SW480 (cell line): Measurements from ENCODE around the gene UVRAG.

Experiments
- DNase-seq: peaks from one replicate; pipeline ENCODE4 v3.0.0-alpha.2; 2016; ENCODE audit warnings: low spot score

UVRAG gene

DNA sequence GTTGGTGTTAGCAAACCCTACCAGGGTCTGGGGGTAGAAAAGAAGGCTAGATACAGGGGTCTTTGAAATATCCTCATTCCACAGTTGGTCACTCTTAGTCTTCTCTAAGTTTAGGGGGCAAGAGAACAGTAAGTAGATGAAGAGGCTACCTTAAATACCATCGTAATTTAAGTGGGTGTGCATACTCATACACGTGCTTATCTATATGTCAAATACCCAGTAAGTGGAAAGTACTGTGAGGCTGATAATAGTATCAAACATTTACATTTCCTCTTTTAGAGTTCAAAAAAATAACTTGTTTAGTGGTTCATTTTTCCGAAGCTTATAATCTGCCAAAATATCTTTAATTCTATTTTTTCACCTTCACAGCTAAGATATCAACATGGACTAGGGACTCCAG, 300.5 kb downstream of the UVRAG start:
- no peak for DNase-seq

DNA sequence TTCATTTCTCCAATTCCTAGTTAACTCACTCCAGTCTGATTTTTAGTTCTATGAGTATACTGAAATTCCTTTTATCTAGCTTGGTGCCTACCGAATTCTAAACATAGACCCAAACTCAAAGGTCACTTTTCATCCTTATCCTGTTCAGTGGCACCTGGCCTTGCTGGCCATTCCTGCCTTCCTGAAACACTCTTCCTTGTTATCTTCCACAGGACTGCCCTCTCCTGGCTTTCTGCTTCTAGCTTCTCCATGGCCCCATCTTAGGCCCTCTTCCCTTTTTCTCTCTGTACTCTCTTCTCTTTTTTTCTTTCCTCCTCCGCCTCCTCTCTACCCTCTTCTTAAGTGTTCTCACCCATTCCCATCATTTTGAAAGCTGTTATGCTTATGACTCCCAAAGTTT, 304.0 kb downstream of the UVRAG start:
- DNase-seq: no peak

DNA sequence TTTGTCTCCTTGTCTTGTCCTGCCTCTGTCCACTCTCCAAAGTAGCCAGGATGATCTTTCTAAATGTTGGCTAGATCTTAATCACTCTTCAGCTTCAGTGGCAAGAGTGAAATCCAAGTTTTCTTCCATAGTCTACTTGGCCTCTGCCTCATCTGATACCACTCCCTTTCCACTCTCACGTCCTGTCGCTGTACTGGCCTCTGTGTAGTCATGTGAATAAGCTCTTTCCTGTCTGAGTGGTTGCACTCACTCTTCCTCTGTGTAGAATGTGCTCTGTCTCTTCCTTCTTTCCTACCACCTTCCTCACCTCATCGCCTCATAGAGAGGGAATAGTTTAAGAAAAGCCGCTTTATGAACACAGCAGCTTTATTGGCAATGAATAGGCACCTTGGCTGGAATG, 304.8 kb downstream of the UVRAG start:
- DNase-seq: no peak

DNA sequence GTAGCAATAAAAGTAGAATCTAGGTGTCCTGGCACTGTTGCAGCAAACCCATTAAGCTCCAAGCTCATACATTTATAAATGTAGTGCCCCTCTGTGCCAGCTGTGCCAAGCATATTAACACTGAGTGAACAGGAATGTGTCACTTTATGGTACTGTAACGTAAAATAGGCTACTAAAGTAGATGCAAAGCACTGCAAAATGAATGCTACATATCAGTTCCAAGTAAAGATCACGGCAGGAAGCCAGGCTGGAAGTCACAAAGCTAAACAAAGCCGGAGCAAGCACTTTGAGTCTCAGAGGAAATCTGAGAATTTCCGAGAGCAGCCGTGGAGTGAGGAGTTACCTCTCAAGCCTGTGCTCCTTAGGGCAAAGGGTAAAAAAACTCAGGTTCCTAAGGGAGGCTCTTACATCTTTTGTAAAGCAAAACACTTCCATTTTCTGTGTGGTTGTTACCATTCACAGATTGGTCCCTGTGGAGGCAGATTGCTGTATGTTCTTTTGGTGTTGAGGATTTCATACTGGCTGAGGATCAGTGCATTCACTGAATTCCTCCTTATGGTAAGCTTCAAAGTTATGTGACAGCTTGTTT, 305.6 kb downstream of the UVRAG start:
- no peak for DNase-seq

DNA sequence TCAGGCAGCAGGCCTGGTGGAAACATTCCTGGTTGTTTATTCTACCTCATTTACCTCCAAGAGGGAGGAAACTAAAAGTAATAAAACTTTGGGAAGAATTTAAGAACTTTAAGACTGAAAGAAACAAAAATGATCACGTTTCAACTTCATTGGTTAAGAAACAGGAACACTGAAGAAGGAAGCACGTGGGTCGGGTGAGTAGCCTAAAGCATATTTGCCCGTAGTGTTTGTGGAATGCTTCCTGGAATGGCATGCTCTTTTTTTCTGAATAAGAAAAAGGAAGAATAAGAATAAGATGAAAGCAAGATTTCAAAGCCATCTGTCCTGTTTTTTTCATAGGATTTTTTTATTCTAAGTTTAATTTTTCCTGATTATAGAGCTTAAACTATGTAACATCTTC, 308.2 kb downstream of the UVRAG start:
- no peak for DNase-seq

DNA sequence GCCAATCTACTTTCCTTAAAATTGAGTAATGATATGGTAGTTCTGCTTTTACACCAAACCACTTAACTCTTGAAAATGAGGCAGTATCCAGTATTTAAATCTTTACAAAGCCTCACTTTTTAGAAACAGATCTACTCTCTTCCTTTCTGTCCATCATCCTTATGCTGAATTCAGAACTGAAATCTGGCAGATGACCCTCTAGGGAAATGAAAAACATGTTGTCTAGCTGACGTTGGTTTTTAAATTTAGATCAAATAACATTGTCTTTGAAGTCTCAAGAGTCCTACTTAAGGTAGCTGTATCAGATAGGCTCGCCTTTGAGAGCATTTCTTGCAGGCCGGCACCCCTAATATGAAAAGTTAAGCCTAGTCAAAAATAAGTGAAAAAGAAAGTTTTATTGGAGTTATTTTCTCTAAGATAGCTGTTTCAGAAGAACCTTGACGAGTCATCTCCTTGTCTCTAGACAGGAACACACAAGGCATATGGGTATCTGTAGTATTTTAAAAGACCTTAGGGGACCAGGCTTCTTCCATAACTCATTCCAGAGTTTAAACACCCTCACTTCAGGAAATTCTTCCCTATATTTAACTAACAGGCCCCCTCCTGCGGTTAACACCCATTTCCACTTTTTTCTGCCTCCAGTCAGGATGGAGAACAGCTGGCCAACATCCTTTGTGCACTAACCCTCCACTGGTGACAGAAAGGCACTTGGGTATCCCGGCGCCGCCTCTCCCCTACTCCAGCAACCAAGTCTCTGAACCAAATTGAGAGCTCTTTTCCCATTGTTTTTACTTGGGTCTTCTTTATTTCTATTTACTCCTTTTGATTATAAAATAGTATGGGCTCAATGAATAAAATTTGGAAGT, 310.1 kb downstream of the UVRAG start:
- no peak for DNase-seq

DNA sequence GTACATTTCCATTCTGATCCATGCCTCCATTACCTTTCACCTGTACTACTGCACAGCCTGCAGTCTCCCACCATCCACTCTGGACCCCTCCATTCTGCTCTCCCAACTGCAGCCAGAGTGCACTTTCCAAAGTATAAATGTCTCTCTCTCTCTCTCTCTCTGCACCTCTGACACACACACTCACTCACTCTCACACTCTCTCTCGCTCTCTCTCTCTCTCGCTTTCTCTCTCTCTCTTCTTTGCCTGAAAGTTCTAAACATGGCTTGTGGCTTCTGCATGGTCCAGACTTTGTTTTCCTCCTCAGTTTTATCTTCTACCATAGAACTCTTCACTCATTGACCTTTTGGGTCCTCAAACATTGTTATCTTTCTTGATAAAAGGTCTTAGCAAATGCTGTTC, 314.7 kb downstream of the UVRAG start:
- DNase-seq: no peak

DNA sequence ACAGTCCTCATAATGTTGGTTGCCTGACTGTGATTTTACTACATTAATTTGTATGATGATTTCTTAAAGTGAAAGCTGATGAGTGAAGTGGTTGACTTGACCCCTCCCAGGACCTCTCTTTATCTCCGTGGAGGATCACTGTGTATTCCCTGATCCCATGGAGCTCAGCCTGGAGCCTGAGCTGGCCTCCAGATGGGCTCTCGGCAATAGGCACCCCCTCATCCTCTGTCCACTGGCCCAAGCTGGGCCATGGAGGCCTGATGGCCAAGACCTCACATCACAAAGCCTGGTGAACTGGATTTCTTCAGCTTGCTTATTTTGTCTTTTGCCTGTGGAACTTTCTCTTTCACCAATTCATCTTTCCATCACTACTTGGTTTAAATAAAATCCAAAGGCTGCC, 316.1 kb downstream of the UVRAG start:
- DNase-seq: no peak

DNA sequence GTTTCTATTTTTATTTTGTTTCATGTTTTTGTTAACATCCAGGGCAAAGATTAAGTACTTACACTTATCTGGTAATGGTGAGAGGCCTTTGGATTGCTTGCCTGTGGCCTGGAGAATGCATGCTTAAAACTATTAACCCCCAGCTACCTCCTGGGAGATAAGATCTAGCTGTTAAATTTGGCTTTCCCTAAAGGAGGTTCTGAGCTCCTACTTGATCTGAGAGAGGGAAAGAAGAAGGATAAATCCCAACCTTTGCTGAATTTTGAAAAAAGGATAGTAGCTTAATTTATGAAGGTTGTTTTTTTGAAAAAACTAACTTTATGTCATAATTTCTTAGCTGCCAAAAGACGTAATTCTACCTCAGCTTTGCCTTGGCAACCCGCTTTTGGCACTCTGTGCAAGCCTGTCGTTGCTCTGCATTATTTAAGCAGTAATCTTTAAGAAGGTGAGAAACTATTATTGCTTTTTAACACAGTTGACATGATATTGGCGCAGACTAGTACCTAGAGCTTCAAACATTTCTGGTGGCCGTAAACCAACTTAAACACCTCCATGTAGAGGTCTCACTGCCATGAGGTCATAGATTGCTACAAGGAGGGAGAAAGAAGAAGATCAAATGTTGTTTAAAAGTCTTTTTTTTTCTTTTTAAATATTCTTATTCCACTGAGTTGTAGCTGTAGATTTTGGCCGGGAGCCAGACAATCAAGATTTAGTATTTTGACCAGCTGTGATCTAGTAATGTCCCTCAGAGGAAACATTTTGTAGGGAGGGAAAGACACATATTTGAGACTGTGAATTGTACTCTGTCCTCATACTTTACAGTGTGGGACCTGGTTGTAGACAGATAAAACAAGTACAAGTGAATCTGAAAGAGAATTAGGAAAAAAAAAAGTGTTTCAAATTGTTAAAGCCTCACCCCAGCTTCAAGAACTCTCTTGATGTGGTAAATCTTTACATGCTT, 316.9 kb downstream of the UVRAG start:
- no peak for DNase-seq

DNA sequence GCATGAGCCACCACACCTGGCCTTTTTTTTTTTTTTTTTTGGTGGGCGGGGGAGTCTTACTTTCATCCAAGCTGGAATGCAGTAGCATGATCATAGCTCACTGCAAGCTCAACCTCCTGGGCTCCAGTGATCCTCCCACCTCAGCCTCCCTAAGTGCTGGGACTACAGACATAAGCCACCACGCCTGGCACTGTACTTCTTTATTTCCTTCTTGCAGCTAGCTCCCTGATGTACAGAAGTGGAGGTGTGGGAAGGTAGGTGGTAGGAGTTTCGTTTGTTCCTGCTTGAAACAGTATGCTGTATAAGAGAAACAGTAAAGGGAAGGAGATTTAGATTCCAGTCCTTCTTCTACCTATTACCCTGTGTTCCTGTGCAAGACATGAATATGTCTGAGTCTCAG, 319.2 kb downstream of the UVRAG start:
- no peak for DNase-seq

DNA sequence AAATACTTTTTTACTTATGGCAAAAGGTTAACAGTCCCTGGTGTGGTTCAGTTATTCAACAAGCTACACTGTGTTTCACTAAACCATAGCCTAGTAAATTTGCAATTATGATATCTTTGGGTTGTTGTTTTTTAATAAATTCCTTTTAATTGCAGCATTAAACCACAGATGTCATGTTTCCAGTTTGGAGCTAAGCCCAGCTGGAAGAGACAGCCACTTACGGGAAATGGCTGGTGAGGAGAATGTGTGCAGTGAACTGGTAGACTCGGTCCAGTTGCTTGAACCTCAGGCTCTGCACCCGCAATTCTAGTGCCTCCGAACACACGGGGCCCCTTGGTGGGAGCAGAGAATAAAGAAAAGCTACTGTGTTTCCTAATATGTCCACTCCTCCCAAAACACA, 320.5 kb downstream of the UVRAG start:
- DNase-seq: no peak

DNA sequence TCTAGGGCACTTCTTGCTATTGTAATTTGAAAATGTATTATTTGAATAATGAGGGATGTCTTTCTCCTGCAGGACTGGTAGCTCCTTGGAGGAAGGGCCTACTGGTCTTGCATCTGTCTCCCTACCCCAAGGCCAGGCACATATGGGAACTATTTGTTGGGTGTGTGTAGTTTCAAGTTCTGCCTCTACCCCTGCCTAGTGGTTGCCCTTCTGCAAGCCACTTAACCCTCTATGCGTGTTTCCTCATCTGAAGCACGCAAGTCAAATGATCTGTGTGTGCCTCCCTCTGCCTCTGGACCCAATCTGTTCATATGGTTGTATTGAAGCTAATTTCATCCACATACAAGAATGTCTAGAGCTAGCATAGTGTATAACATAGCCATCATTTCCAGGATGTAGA, 324.3 kb downstream of the UVRAG start:
- DNase-seq: no peak

DNA sequence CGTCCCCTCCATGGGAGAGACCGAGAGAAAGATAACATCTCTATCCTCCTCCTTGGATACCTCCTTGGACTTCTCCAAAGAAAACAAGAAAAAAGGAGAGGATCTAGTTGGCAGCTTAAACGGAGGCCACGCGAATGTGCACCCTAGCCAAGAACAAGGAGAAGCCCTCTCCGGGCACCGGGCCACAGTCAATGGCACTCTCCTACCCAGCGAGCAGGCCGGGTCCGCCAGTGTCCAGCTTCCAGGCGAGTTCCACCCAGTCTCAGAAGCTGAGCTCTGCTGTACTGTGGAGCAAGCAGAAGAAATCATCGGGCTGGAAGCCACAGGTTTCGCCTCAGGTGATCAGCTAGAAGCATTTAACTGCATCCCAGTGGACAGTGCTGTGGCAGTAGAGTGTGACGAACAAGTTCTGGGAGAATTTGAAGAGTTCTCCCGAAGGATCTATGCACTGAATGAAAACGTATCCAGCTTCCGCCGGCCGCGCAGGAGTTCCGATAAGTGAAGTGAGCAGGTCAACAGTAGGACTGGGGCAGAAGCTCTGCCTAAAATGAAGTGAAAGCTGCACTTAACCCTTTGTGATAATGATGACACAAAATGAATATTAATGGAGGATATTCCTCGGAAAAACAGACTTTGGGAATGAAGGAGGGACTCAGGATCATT, 326.0 kb downstream of the UVRAG start:
- no peak for DNase-seq

DNA sequence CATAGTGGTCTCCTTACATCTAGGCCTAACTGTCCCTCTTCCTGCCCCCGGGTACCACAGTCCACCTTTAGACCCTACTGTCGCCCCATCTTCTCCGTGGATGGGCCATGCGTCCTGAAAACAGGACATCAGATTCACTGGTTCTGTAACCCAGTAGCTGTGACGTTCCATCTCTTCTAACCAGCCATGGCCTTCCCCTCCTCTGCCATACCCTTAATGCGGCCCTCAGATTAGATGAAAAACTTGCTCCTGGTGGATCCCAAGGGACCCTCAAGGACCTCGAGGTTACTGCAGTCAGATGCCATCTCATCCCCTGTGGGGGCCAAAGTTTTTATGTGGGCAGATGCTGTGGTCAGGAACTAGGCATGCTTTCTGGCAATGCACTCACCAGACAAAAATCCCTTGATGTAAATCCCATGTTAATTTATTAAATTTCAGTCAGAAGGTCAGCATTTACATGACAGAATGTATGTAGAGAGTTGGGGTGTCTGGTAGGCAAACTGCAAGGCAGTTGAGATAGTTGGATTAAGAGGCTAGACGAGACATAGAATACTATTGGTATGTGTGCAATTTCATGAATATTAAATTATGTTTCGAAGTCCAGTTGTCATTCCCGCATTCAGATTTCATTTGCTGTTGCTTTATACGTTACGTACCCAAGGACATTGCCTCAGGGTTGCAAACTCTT, 327.0 kb downstream of the UVRAG start:
- DNase-seq: no peak

DNA sequence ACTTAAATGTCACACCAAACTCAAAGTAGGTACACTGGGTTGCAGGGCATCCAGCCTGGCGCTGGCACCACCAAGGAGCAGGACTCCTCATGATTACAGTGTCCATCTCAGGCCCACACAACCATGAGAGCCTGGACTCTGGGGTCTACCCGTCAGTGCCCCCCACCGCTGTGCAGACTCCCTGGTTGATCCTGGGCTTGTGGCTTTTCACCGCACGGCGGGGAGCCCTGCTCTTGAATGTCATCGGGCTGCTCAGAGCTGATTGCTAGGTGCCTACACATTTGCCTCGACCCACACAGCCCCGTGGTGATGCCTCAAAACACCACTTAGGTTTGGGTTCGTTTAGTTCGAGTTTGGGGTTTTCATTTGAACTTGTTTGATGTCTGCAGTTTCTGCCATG, 328.3 kb downstream of the UVRAG start:
- no peak for DNase-seq

DNA sequence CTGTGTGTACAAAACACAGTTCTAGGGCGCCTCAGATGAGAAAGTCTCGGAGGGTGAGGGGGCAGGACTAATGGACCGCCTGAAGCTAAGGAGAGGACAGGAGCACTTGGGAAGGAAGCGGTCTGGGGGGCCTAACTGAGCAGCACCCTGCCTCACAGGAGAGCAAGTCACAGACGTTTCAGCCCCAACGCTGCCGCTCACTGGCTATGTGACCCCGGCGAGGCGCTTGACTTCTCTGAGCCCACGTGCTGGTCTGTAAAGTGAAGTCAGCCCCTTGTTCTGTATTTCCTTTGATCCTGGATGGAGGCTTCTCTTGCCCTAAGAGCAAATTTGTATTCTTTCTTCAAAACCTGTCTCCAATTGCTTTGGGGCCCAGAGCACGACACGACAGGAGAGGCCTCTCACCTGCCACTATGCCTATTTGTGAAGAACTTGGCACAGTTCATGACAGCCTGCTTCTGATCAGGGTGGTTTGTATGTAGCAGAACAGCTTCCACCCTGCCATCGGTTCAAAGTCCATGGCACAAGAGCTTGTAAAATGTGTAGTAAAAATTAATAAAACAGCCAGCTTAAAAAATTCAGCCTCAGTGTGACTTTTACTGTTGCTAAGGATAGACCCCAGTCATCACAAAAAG, 332.2 kb downstream of the UVRAG start:
- no peak for DNase-seq

DNA sequence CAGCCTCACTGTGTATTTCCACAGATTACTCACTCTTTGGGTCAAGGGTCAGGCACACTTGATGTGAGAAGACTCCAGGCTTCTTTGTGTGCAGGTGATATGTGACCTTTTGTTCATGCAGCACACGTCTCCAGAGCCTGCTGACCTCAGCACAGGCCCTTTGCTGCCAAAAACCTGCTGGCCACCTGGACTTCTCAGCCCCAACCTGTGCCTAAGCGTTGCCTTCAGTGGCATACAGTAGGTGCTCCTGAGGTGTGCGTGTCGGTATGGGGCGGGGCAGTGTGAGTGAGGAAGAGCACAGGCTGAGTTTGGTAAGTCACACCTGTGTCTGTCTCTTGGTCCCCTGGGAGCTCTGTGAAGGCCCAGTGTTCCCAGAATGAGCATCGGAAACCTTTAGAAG, 333.2 kb downstream of the UVRAG start:
- no peak for DNase-seq

DNA sequence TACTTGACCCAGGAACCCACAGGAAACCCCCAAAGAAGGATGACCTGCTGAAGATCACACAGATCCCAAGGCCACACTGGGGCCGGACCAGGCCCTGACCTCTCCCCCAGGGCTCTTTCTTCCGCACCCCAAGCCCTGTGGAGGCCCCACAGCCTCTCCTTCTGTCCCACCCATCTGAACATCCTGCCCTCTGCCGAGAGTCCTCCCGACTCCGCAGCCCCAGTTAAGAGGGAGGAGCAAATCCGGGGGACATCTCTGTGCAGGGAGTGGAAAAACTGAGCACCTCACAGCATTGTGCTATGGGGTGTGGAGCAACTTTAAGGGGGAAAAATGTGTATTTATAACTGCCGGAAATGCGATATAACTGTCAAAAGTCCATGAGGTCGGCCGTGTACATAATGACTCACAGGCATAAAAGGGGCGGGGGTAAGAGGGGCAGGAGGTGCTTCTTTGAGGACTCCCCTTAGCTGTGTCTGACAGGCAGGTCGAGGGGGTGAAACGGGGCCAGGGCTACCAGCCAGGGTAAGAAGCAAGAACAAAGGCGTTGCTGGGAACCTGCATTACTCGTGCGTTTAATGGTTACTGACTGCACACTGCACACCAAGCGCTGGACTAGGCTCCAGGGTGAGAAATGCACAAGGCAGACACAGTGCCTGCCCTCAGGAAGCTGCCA, 334.1 kb downstream of the UVRAG start:
- no peak for DNase-seq

DNA sequence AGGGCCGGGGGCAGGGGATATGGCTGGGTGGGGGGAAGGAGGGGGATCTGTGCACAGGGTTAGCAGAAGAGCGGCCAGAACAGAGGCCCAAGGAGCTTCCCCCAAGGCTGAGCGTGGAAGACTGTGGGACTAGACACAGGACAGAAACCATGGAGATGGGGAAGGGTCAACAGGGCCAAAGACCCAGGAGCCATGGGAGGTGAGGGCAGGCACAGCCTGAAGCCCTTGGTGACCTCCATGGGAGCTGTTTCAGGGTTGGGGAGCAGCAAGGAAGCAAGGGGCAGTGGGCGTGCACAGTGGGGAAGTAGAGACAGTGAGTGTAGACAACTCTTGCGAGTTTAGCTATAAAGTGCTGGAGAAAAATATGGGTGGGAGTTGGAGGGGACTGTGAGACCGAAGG, 334.7 kb downstream of the UVRAG start:
- no peak for DNase-seq

DNA sequence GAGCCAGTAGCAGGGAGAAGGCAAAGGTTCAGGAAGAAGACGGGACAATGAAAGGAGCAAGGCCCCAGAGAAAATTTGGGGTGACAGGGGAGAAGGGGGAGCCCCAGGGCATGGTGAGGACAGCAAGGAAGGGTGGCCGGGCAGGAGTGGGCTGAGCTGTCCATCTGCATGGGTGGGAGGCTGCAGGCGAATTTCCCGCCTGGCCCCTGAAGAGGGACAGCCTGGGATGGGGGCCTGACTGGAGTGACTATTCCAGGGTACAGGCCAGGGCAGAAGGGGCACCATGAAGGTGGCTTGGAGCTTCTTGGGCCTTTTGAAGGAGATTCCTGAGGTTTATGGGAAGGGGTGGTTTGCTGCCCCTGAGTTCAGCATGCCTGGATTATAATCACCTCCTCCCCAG, 335.1 kb downstream of the UVRAG start:
- DNase-seq: no peak
